PFSK-1 (cell line): Measurements from ENCODE around the gene SRGAP3.

Experiments
- FOXP2 ChIP-seq: optimal IDR thresholded peaks from 2 replicates; pipeline ENCODE3; 2011; ENCODE audit warnings: borderline replicate concordance, control low read depth, inconsistent platforms; ENCODE audit not compliant: insufficient read depth; ENCODE audit errors: extremely low read length, extremely low read depth
- POLR2AphosphoS5 ChIP-seq: IDR thresholded peaks from 2 replicates; pipeline ENCODE4 v1.6.1; 2012; ENCODE audit warnings: low read depth, mild to moderate bottlenecking, control low read depth, low read length, moderate library complexity
- SIN3A ChIP-seq: IDR thresholded peaks from 2 replicates; pipeline ENCODE4 v1.6.1; 2012; ENCODE audit warnings: mild to moderate bottlenecking, low read length, moderate library complexity, borderline replicate concordance; ENCODE audit not compliant: insufficient read depth
- TAF1 ChIP-seq: IDR thresholded peaks from 2 replicates; pipeline ENCODE4 v1.6.1; 2012; ENCODE audit warnings: low read length, control low read depth, borderline replicate concordance; ENCODE audit not compliant: insufficient read depth
- TF ChIP-seq, protein P1 (sequence below), 2 experiments: IDR thresholded peaks; 2 replicates each; pipeline versions ENCODE4 v1.6.1 to v1.8.0; 2011 to 2012; ENCODE audit warnings: low read depth in 2 of 2, low read length in 2 of 2, control low read depth in 1 of 2, inconsistent platforms in 1 of 2, mild to moderate bottlenecking in 1 of 2, moderate library complexity in 1 of 2; ENCODE audit not compliant: insufficient read depth in 1 of 2

The SRGAP3 gene

GRCh38 chr3:9194509-9195184 lies 54.8 kb downstream of the SRGAP3 start:
- TF ChIP-seq, protein P1, sequence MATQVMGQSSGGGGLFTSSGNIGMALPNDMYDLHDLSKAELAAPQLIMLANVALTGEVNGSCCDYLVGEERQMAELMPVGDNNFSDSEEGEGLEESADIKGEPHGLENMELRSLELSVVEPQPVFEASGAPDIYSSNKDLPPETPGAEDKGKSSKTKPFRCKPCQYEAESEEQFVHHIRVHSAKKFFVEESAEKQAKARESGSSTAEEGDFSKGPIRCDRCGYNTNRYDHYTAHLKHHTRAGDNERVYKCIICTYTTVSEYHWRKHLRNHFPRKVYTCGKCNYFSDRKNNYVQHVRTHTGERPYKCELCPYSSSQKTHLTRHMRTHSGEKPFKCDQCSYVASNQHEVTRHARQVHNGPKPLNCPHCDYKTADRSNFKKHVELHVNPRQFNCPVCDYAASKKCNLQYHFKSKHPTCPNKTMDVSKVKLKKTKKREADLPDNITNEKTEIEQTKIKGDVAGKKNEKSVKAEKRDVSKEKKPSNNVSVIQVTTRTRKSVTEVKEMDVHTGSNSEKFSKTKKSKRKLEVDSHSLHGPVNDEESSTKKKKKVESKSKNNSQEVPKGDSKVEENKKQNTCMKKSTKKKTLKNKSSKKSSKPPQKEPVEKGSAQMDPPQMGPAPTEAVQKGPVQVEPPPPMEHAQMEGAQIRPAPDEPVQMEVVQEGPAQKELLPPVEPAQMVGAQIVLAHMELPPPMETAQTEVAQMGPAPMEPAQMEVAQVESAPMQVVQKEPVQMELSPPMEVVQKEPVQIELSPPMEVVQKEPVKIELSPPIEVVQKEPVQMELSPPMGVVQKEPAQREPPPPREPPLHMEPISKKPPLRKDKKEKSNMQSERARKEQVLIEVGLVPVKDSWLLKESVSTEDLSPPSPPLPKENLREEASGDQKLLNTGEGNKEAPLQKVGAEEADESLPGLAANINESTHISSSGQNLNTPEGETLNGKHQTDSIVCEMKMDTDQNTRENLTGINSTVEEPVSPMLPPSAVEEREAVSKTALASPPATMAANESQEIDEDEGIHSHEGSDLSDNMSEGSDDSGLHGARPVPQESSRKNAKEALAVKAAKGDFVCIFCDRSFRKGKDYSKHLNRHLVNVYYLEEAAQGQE (IDR thresholded peaks at IDR 0.05; ENCODE audit: insufficient read depth in 1 of 2, low read depth in 2 of 2, low read length in 2 of 2): no peak
- no peak for TF ChIP-seq TAF1
- TF ChIP-seq SIN3A: no peak
- no peak for TF ChIP-seq FOXP2
- no peak for TF ChIP-seq POLR2AphosphoS5

- TF ChIP-seq POLR2AphosphoS5 (no peak), TAF1 (no peak), SIN3A (no peak), FOXP2 (no peak)
- TF ChIP-seq, protein P1 (IDR thresholded peaks at IDR 0.05; ENCODE audit: insufficient read depth in 1 of 2, low read depth in 2 of 2, low read length in 2 of 2): no peak
Observed at GRCh38 chr3:9193633-9194195, 55.7 kb downstream of the SRGAP3 start.

GRCh38 chr3:9193211-9193610 lies 56.2 kb downstream of the SRGAP3 start:
- no peak for TF ChIP-seq SIN3A
- no peak for TF ChIP-seq FOXP2
- no peak for TF ChIP-seq TAF1
- no peak for TF ChIP-seq POLR2AphosphoS5
- TF ChIP-seq, protein P1 (IDR thresholded peaks at IDR 0.05; ENCODE audit: insufficient read depth in 1 of 2, low read depth in 2 of 2, low read length in 2 of 2): no peak

DNA sequence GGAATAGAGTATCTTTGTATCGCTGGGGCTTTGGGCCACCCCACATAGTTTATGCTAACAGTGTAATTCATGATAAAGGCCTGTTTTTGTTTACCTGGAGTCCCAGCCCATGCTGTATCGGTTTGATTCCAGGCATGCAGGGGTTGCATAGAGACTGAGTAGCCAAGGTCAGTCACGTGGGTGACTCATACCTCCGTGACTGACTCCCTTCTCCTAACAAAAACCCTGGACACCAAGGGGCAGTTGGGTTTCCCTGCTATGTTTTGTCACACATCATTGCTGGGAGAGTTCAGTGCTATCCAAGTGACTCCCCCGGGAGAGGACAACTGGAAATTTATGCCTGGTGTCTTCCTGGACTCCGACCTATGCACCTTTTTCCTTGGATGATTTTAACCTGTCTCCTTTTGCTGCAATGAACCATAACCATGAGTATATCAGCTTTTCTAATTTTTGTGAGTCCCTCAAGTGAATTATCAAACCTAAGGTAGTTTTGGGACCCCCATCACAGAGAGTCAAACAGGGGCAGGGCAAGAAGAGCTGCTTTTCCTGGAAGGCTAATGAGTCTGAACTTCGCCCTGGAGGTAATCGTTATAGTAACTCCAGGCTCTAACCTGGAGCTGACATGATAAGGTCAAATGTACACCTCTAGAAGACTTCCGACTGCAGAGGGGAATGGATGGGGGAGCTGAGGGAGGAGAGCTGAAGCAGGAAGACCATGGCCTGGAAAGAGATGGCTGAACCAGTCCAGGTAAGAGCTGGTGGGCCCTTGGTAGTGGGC lies 57.0 kb downstream of the SRGAP3 start:
- TF ChIP-seq, protein P1 (IDR thresholded peaks at IDR 0.05; ENCODE audit: insufficient read depth in 1 of 2, low read depth in 2 of 2, low read length in 2 of 2): no peak
- no peak for TF ChIP-seq SIN3A
- TF ChIP-seq FOXP2: no peak
- TF ChIP-seq POLR2AphosphoS5: no peak
- no peak for TF ChIP-seq TAF1
